Measurements from ENCODE around the gene PTPRM. TPM values are rescaled to one million over a fixed set of nuclear protein-coding genes. Genes with fewer than 3 reads are reported as not detected.

Gene PTPRM
- total RNA-seq, 1 experiment from 2014 or later, result 6.2 TPM

- H3K79me2 ChIP-seq (ENCODE audit: insufficient read depth, low read length), result no peaks in the 10 kb centered on the region
- H4K8ac ChIP-seq (replicated peaks; ENCODE audit: insufficient read length, low read depth, low read length), result no peak overlapping the region
- Mint-ChIP-seq H3K9me3 (no peaks in the 10 kb centered on the region; a peak in 1 of 5 replicates), H3K4me1 (peaks cover 30 to 35% of the 10 kb centered on the region in 2 experiments), H3K36me3 (ENCODE audit: insufficient read depth in 1 of 3, low read depth in 3 of 3) (peaks cover 0 to 3% (median 0%) of the 10 kb centered on the region in 3 experiments; a peak in 1 of 7 replicates), H3K27ac (peak overlapping the region in 1 of 3 experiments; percentile 56; a peak in 2 of 7 replicates), H3K4me3 (no peak overlapping the region), H3K27me3 (ENCODE audit: low read depth) (no peaks in the 10 kb centered on the region; the same call in 1 of the 2 replicates)
- no peak for TF ChIP-seq CTCF (conservative IDR thresholded peaks at IDR 0.05)
- H3K9me3 ChIP-seq (ENCODE audit: control insufficient read depth, low read depth, low read length), result no peaks in the 10 kb centered on the region
- H4K5ac ChIP-seq (ENCODE audit: insufficient read length, low read depth, low read length), result no peak overlapping the region
- no peak for DNase-seq
- H3K4me2 ChIP-seq (ENCODE audit: insufficient read depth, insufficient read length, low read length), result no peak overlapping the region
- no peak overlapping the region for H3K27ac ChIP-seq (ENCODE audit: insufficient read length, low read depth, low read length)
- no peak overlapping the region for H4K91ac ChIP-seq (ENCODE audit: insufficient read length, low read depth, low read length)
- no CpG with 5 or more reads among the region's 10 CpGs for WGBS (ENCODE audit: extremely low coverage, insufficient read length, low lambda C conversion rate)
- no peaks in the 10 kb centered on the region for H3K27me3 ChIP-seq (ENCODE audit: insufficient read depth, low read length)
- no peak overlapping the region for H3K56ac ChIP-seq (ENCODE audit: insufficient read length, low read depth, low read length)
- H2BK20ac ChIP-seq (ENCODE audit: low read depth, low read length, poor library complexity, severe bottlenecking), result no peak overlapping the region
- no peak overlapping the region for H3K4ac ChIP-seq (ENCODE audit: low read depth, low read length)
- H2AK5ac ChIP-seq (ENCODE audit: insufficient read length, low read length), result no peak overlapping the region
- H3K4me1 ChIP-seq (ENCODE audit: insufficient read depth, low read length), result peaks cover 6% of the 10 kb centered on the region; the same call in 1 of the 2 replicates
- no peak overlapping the region for H2AFZ ChIP-seq (ENCODE audit: low read length)
- H3K18ac ChIP-seq (ENCODE audit: insufficient read length, low read depth, low read length), result no peak overlapping the region
- H3T11ph ChIP-seq (ENCODE audit: low read length), result no peak overlapping the region
- no peak overlapping the region for H2BK12ac ChIP-seq (ENCODE audit: insufficient read length, low read depth, low read length)
- no peak overlapping the region for H2BK15ac ChIP-seq (ENCODE audit: low read depth, low read length)
- H2BK120ac ChIP-seq (ENCODE audit: low read depth, low read length, poor library complexity, severe bottlenecking), result no peak overlapping the region
- H3K9ac ChIP-seq (ENCODE audit: extremely low read depth, insufficient read length, low read length), result no peak overlapping the region
- H3K14ac ChIP-seq (ENCODE audit: insufficient read depth, low read length), result no peak overlapping the region
- H3K79me1 ChIP-seq (ENCODE audit: insufficient read depth, low read depth, low read length, poor library complexity, severe bottlenecking), result no peaks in the 10 kb centered on the region
- no peaks in the 10 kb centered on the region for H3K23me2 ChIP-seq (ENCODE audit: insufficient read length, low read depth, low read length, poor library complexity, severe bottlenecking)
- H3K23ac ChIP-seq (ENCODE audit: insufficient read length, low read depth, low read length), result no peak overlapping the region
- no peaks in the 10 kb centered on the region for H4K20me1 ChIP-seq (ENCODE audit: control insufficient read depth, insufficient read depth, insufficient read length)
- no peak overlapping the region for H2BK5ac ChIP-seq (ENCODE audit: insufficient read length, low read length)
Measured at GRCh38 chr18:7725897-7726296, 158.8 kb downstream of the PTPRM start.
